SIG-M5 treated with dmso at 0.1 percent for 504 hours (cell line): ENCODE data around the gene NCOA7.

ENCODE experiments used
- DNase-seq: peaks from one replicate; lab custom pipeline; 2025; ENCODE audit not compliant: unreplicated experiment; lab: John Stamatoyannopoulos, UW

The NCOA7 gene

GRCh38 chr6:125812394-125813292, 21.9 kb downstream of the NCOA7 start:
- DNase-seq: no peak

GRCh38 chr6:125814481-125814880, 23.7 kb downstream of the NCOA7 start:
- DNase-seq: peak; percentile 48

GRCh38 chr6:125815080-125815910, 24.5 kb downstream of the NCOA7 start:
- no peak for DNase-seq

DNA sequence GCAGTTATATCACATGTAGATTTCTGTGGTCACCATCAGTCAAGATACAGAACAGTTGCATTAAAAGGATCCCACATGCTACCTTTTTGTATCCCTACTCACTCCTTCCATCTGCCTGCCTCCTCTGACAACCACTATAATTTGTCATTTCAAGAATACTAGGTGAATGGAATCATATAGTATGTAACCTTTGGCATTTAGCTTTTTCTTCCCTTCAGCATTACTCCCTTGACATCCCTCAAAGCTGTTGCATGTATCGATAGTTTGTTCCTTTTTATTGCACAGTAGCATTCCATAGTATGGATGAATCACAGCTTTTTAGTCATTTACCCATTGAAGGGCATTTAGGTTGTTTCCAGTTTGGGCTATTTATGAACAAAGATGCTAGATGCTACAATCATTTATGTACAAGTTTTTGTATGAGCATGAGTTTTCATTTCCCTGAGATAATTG, 26.1 kb downstream of the NCOA7 start:
- DNase-seq: no peak

GRCh38 chr6:125818225-125818657, 27.5 kb downstream of the NCOA7 start:
- no peak for DNase-seq

DNA sequence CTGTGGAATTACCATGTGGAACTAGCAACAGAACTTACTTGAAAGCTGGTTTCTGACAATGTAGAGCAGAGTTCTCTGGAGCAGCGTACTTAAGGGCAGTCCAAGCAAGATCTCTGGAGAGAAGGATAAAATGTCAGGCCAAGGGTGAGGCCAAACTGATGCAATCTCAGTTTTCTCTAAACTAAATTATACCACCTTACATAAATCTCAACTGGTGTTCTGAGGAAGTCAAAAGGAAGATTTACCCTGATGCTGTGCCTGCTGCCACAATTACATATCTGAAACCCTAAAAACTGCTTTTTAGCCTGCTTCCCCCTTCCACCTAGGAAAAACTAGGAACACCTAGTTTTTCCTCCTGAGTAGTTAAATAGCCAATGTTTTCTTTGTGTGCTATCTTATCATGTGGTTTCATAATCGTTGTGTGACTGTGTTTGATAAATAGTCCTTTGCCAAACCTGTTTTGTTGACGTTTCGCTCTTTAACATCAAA, 28.1 kb downstream of the NCOA7 start:
- no peak for DNase-seq

- DNase-seq: no peak
Measured at GRCh38 chr6:125819535-125820326, 29.0 kb downstream of the NCOA7 start.

- DNase-seq: no peak
Measured at GRCh38 chr6:125821825-125822281, 31.1 kb downstream of the NCOA7 start.

DNA sequence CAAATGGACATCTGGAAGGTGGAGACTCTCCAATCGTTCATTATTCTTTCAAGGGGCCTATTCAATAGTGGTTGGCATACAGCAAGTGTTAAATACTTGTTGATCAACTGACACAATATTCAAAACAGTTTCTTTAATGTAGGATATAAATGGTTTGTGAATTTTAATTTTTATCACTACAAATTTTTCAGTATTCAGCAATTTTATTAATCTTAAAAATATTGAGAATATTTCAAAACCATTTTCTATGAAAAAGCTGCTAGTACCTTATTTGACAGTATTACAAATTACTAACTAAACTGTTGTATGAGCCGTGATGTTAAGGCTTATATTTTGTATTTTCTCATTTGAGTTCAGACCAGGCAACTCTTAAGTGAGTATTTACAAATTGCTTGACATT, 32.4 kb downstream of the NCOA7 start:
- no peak for DNase-seq

GRCh38 chr6:125824946-125825771, 34.4 kb downstream of the NCOA7 start:
- DNase-seq: no peak

- DNase-seq: no peak
Measured at GRCh38 chr6:125826695-125827463, 36.1 kb downstream of the NCOA7 start.

DNA sequence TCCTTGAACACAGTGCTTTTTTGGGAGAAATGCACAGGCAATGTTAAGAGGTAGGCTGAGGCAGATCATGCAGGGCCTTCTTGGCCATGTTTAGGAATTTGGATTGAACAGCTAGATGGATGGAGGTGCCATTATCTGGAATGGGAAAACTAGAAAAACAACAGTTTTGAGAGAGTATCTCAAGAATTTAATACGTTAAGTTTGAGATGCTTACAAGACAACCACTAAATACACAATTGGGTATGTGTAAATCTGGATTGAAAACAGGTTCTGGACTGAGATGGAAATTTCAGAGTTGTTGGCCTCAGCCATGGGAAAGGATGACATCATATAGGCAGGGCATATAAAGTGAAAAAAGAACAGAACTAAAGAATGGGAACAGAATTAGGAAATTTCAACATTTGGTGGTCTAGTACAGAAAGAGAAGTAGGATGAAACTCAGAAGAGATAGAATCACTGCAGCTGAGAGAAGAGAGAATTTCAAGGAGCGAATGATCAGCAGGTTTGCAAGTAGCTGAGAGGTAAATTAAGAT, 37.1 kb downstream of the NCOA7 start:
- peak; percentile 8 for DNase-seq

DNA sequence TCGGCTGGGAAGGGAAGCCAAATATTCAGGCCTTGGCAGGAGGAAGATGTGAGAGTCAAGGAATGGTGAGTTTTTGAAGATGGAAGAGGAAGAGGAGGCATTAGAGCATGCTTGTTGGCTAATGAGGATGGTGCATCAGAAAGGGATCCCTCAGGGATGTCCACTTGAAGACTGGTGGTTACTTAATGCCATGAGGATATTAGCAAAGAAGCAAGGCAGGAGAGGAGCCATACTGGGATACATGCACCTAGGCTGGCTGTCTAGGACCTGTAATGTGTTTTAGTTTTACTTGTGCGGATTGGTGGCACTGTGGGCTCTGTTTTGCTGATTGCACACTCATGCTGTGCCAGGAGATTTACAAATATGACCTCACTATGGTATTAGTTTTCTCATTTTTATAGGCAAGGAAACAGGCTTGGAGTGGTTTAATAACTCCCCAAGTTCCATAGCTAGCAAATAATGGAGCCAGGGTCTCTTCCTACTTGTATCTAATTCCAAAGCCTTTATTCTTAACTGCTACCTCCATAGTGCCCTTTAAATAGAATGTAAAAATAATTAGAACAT, 37.8 kb downstream of the NCOA7 start:
- DNase-seq: no peak

DNA sequence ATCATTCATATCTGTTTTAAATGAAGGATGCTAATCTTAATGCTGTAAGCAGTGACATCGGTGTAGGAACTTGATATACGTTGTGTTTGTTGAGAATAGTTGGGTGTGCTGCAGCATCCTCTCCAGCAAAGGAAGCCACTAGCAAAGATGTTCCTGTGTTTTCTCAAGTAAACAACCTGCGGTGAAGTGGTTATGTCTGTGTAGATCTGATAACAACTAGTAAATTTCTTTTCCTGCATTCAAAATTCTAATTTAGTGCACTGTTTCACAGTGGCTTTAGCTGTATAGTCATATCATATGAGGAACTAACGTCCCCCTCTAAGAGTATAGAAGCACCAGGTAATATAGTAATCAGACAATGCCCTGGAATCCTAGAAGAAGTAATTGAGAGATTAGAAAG, 38.7 kb downstream of the NCOA7 start:
- DNase-seq: no peak

- DNase-seq: no peak
Measured at GRCh38 chr6:125831659-125832058, 40.9 kb downstream of the NCOA7 start.

DNA sequence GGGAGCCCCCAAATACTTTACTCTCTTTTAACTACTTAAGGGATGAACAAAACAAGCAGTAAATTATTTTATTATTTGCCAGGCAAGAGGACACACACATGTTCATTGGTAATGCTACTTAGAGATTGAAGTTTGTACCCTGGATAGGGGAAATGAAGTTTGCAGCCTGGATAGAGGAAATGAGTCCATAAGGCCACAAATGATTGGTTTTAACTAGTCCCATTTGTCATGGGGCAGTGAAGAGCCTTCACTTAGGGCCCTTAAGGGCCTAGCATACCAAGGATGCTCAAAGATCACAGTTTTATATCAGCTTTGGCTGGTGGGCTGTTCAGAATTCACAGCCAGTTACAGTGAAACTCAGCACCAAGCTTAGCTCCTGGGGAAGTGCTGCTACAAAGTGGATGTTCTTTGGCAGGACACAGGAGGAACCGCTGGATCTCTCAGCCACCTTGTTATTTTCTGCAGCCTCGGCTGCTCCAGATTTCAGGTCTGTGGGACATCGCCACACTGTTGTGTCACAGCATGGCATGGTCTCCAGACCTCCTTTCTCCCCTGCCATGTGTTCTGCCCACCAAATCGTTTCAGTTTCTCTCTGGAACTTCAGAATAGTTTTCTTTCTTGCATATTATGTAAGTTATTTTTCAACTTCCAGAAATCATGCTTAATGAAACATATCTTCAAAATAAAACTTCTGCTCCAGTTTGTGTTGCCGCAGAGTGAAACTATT, 41.8 kb downstream of the NCOA7 start:
- DNase-seq: no peak

DNA sequence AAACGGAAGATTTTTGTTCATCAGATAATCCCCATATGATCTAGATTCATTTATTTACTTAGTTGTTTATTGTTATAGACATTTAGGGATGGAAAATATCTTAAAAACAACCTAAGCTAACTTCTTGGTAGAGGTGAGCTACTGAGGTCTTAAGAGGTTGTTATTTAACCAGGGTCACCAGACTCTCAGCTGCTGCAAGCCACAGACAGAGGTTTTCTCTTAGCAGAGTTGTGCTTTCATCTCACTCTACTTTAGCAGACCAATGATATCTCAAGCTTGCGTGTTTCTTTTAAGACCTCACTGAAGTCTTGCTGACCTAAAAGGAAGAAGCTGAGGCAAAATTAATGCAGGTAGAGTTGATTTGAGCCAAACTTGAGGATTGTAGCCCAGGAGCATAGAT, 43.6 kb downstream of the NCOA7 start:
- no peak for DNase-seq

DNA sequence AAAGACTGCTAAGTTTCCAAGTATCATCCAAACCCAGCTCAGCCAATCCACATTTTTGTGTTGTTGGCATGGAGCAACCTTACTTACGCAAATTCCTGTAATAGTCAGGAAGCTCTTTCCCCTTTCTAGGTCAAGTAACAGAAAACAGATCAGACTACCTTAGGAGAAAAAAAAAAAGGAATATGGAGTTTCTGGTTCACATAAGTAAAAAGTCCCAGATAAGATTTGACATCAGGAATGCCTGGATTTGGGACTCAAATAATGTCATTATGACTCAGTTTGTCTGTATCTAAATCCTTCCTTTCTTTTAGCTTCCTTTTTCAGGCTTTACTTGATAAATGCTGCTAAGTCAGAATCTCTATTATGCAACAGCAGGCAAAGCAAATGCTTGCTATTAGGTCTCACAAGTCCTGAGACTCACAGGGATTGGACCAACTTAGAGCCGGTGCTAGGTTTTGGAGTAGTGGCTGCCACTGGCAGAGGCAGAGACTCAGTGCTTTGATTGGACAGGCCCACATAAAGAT, 44.5 kb downstream of the NCOA7 start:
- DNase-seq: peak; percentile 40
